Measurements from ENCODE around the gene AP3D1. TPM values are rescaled to one million over a fixed set of nuclear protein-coding genes. Genes with fewer than 3 reads are reported as not detected.
A peak's percentile ranks its signal among the peaks of the same experiment; 100 is the strongest.

AP3D1 gene
- total and polyA plus RNA-seq, 9 of the 15 experiments (the other 6 are each of a cell fraction or from before 2014, with no cell fraction given), result 1.2 to 86.1 (median 35.9) TPM

DNA sequence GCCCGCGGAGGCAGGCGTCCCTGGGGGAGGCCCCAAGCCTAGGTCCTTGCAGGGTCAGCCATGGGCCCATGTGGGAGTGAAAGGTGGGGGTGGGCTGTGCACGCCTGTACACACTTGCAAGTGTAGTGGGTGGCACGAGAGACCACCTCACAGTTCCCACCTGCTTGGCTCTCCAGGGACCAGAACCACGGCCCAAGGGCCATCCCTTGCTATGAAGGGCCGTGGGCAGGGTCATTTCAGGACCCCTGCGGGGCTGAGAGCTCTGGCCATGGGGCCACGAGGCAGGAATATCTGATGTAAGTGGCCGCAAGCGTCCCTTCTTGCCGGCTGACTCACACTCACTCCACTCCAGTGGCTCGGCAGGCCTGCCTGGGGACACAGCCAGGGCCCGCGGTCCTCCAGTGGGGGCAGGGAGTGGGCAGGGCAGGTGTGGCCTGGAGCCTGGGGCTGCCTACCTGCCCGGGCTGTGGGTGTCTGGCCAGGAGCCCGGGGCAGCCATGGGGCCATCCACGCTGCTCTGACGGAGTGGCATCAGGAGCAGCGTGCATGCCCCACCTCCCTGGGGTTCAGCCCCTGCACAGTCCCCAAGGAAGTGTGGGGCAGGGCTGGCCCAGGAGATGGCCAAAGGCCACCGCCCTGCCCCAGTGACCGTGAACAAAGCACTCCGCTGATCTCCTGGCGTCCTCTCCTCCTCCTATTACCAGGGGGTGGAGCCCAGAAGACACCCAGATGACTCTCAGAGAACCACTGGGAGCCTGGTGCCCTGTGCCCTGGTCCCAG is 91.8 kb downstream of the AP3D1 start (continued):
- TF ChIP-seq TBL1XR1 (IDR thresholded peaks at IDR 0.05; ENCODE audit: low read length in 2 of 2) (no peak), ZNF57 (CRISPR knock-in tag; IDR thresholded peaks at IDR 0.05) (peak; percentile 77), KLF13 (tag; IDR thresholded peaks at IDR 0.05; ENCODE audit: borderline replicate concordance, low read depth) (peak; percentile 62), DIDO1 (tag; IDR thresholded peaks at IDR 0.05; ENCODE audit: low read depth) (no peak), BRCA1 (IDR thresholded peaks at IDR 0.05) (no peak), BRCA1 (CRISPR knock-in tag; IDR thresholded peaks at IDR 0.05) (0 out of 2 replicates have a peak, but pooled peaks have one; percentile 48), EP300 (IDR thresholded peaks at IDR 0.05; ENCODE audit: low read length) (peak; percentile 90), NONO (IDR thresholded peaks at IDR 0.05; ENCODE audit: low read depth in 2 of 2, low read length in 1 of 2) (0 out of 4 replicates have a peak, but pooled peaks of 1 of the 2 experiments have one; percentile 4), NFRKB (IDR thresholded peaks at IDR 0.05; ENCODE audit: low read depth) (peak; percentile 99), GATAD2B (IDR thresholded peaks at IDR 0.05; ENCODE audit: borderline replicate concordance) (peak; percentile 67; the same call in 1 of the 2 replicates), STAG1 (CRISPR knock-in tag; IDR thresholded peaks at IDR 0.05; ENCODE audit: borderline replicate concordance) (peak; percentile 36; the same call in 1 of the 2 replicates), ZNF551 (CRISPR knock-in tag; IDR thresholded peaks at IDR 0.05) (no peak), TRIM24 (IDR thresholded peaks at IDR 0.05) (peak; percentile 80 to 81; a peak in 2 of 4 replicates), TARDBP (IDR thresholded peaks at IDR 0.05) (peak; percentile 56), ZNF444 (CRISPR knock-in tag; IDR thresholded peaks at IDR 0.05) (no peak)
- TF ChIP-seq, protein P1, sequence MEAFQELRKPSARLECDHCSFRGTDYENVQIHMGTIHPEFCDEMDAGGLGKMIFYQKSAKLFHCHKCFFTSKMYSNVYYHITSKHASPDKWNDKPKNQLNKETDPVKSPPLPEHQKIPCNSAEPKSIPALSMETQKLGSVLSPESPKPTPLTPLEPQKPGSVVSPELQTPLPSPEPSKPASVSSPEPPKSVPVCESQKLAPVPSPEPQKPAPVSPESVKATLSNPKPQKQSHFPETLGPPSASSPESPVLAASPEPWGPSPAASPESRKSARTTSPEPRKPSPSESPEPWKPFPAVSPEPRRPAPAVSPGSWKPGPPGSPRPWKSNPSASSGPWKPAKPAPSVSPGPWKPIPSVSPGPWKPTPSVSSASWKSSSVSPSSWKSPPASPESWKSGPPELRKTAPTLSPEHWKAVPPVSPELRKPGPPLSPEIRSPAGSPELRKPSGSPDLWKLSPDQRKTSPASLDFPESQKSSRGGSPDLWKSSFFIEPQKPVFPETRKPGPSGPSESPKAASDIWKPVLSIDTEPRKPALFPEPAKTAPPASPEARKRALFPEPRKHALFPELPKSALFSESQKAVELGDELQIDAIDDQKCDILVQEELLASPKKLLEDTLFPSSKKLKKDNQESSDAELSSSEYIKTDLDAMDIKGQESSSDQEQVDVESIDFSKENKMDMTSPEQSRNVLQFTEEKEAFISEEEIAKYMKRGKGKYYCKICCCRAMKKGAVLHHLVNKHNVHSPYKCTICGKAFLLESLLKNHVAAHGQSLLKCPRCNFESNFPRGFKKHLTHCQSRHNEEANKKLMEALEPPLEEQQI (IDR thresholded peaks at IDR 0.05), result no peak
- TF ChIP-seq, protein P2, sequence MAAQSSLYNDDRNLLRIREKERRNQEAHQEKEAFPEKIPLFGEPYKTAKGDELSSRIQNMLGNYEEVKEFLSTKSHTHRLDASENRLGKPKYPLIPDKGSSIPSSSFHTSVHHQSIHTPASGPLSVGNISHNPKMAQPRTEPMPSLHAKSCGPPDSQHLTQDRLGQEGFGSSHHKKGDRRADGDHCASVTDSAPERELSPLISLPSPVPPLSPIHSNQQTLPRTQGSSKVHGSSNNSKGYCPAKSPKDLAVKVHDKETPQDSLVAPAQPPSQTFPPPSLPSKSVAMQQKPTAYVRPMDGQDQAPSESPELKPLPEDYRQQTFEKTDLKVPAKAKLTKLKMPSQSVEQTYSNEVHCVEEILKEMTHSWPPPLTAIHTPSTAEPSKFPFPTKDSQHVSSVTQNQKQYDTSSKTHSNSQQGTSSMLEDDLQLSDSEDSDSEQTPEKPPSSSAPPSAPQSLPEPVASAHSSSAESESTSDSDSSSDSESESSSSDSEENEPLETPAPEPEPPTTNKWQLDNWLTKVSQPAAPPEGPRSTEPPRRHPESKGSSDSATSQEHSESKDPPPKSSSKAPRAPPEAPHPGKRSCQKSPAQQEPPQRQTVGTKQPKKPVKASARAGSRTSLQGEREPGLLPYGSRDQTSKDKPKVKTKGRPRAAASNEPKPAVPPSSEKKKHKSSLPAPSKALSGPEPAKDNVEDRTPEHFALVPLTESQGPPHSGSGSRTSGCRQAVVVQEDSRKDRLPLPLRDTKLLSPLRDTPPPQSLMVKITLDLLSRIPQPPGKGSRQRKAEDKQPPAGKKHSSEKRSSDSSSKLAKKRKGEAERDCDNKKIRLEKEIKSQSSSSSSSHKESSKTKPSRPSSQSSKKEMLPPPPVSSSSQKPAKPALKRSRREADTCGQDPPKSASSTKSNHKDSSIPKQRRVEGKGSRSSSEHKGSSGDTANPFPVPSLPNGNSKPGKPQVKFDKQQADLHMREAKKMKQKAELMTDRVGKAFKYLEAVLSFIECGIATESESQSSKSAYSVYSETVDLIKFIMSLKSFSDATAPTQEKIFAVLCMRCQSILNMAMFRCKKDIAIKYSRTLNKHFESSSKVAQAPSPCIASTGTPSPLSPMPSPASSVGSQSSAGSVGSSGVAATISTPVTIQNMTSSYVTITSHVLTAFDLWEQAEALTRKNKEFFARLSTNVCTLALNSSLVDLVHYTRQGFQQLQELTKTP (IDR thresholded peaks at IDR 0.05; ENCODE audit: low read depth in 1 of 2, partially characterized antibody in 2 of 2), result peak; percentile 51 to 88
- TF ChIP-seq, protein P3, sequence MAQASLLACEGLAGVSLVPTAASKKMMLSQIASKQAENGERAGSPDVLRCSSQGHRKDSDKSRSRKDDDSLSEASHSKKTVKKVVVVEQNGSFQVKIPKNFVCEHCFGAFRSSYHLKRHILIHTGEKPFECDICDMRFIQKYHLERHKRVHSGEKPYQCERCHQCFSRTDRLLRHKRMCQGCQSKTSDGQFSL (CRISPR knock-in tag; IDR thresholded peaks at IDR 0.05), result peak; percentile 67; the same call in 1 of the 2 replicates
- TF ChIP-seq, protein P3 (tag; IDR thresholded peaks at IDR 0.05), result peak in 1 of 2 experiments; percentile 72; a peak in 2 of 4 replicates
